22Rv1 (cell line): ENCODE results near the gene CA5A.
"Not testable (repeated sequence)": the region's sequence is repeated elsewhere in the genome, so short reads cannot be mapped to it uniquely, and the experiment has no call there.

Source experiments
- CTCF ChIP-seq: fragments of 450-650 bp; IDR thresholded peaks from 2 replicates; pipeline ENCODE4 v1.5.1; 2017; ENCODE audit warnings: mild to moderate bottlenecking
- ZFX ChIP-seq: fragments of 450-650 bp; IDR thresholded peaks from 2 replicates; pipeline ENCODE4 v1.6.1; 2017; ENCODE audit warnings: antibody characterized with exemption, borderline replicate concordance

GRCh38 chr16:87984180-87984579, 47.9 kb upstream of the CA5A start:
- TF ChIP-seq CTCF, ZFX: not testable (repeated sequence)
